KMS-11 (cell line): Measurements from ENCODE around the gene GPC2.
A peak's percentile ranks its signal among the peaks of the same experiment; 100 is the strongest.
"Not testable (repeated sequence)": the region's sequence is repeated elsewhere in the genome, so short reads cannot be mapped to it uniquely, and the experiment has no call there.

Experiments used
- H2AFZ ChIP-seq: fragments of 200-600 bp; sonication (generic); 2 replicates; pipeline ENCODE4 v1.6.1; 2016; ENCODE audit warnings: antibody characterized with exemption, mixed run types, low read depth
- H3K27ac ChIP-seq: fragments of 200-600 bp; sonication (generic); 2 replicates; pipeline ENCODE4 v1.6.1; 2016; ENCODE audit warnings: mild to moderate bottlenecking, mixed run types
- H3K27me3 ChIP-seq: fragments of 200-600 bp; sonication (generic); 2 replicates; pipeline ENCODE4 v1.6.1; 2017; ENCODE audit warnings: mild to moderate bottlenecking, low read depth, mixed run types, moderate library complexity; ENCODE audit not compliant: insufficient read depth
- H3K36me3 ChIP-seq: fragments of 200-600 bp; sonication (generic); 2 replicates; pipeline ENCODE4 v1.6.1; 2017; ENCODE audit warnings: mild to moderate bottlenecking, mixed run types; ENCODE audit not compliant: insufficient read depth
- H3K4me1 ChIP-seq: fragments of 200-600 bp; sonication (generic); 2 replicates; pipeline ENCODE4 v1.6.1; 2016; ENCODE audit warnings: mild to moderate bottlenecking, low read depth, mixed run types; ENCODE audit not compliant: poor library complexity, severe bottlenecking
- H3K4me2 ChIP-seq: fragments of 200-600 bp; sonication (generic); 2 replicates; pipeline ENCODE4 v1.7.0; 2016; ENCODE audit warnings: mild to moderate bottlenecking, mixed run types
- H3K4me3 ChIP-seq: fragments of 200-600 bp; sonication (generic); IDR thresholded peaks from 2 replicates; pipeline ENCODE4 v1.6.1; 2017; ENCODE audit warnings: low read depth, low read length, mixed read lengths; ENCODE audit not compliant: insufficient read depth
- H3K79me2 ChIP-seq: fragments of 200-600 bp; sonication (generic); 2 replicates; pipeline ENCODE4 v1.6.1; 2016; ENCODE audit warnings: low read depth, mixed run types; ENCODE audit not compliant: insufficient read depth
- H3K9ac ChIP-seq: fragments of 200-600 bp; sonication (generic); 2 replicates; pipeline ENCODE4 v1.6.1; 2016; ENCODE audit warnings: mild to moderate bottlenecking, mixed run types
- H4K20me1 ChIP-seq: fragments of 200-600 bp; sonication (generic); 2 replicates; pipeline ENCODE4 v1.6.1; 2016; ENCODE audit warnings: mild to moderate bottlenecking, mixed run types; ENCODE audit not compliant: insufficient read depth
- TF ChIP-seq, protein P1 (sequence below): fragments of 200-600 bp; sonication (generic); conservative IDR thresholded peaks from 2 replicates; pipeline ENCODE4 v1.6.1; 2017; ENCODE audit warnings: low read depth, mild to moderate bottlenecking, antibody characterized with exemption, low read length, moderate library complexity, mixed read lengths

The GPC2 gene

GRCh38 chr7:100219271-100219737 is 42.1 kb upstream of the GPC2 start:
- Histone ChIP-seq H3K27ac (no peak overlapping the region), H3K9ac (no peak overlapping the region), H3K27me3 (peaks cover 13% of the 10 kb centered on the region; the same call in 1 of the 2 replicates), H3K4me2 (no peak overlapping the region), H2AFZ (no peak overlapping the region), H3K4me3 (no peak overlapping the region), H3K79me2 (no peaks in the 10 kb centered on the region), H3K4me1 (peaks cover 47% of the 10 kb centered on the region), H4K20me1 (no peaks in the 10 kb centered on the region; the same call in 1 of the 2 replicates), H3K36me3 (no peaks in the 10 kb centered on the region)
- TF ChIP-seq, protein P1, sequence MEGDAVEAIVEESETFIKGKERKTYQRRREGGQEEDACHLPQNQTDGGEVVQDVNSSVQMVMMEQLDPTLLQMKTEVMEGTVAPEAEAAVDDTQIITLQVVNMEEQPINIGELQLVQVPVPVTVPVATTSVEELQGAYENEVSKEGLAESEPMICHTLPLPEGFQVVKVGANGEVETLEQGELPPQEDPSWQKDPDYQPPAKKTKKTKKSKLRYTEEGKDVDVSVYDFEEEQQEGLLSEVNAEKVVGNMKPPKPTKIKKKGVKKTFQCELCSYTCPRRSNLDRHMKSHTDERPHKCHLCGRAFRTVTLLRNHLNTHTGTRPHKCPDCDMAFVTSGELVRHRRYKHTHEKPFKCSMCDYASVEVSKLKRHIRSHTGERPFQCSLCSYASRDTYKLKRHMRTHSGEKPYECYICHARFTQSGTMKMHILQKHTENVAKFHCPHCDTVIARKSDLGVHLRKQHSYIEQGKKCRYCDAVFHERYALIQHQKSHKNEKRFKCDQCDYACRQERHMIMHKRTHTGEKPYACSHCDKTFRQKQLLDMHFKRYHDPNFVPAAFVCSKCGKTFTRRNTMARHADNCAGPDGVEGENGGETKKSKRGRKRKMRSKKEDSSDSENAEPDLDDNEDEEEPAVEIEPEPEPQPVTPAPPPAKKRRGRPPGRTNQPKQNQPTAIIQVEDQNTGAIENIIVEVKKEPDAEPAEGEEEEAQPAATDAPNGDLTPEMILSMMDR = no peak

- not testable (repeated sequence) for H3K4me2 ChIP-seq, H3K79me2 ChIP-seq, H3K36me3 ChIP-seq, H3K4me3 ChIP-seq, H4K20me1 ChIP-seq, H3K9ac ChIP-seq, H3K27ac ChIP-seq, H2AFZ ChIP-seq
- H3K27me3 ChIP-seq = peaks cover 22% of the 10 kb centered on the region; the same call in 1 of the 2 replicates
- peaks cover 47% of the 10 kb centered on the region for H3K4me1 ChIP-seq
- TF ChIP-seq, protein P1 = peak; percentile 13; the same call in 1 of the 2 replicates
Observed at GRCh38 chr7:100217934-100218333, 40.8 kb upstream of the GPC2 start.

- Histone ChIP-seq H3K9ac (no peak overlapping the region), H3K4me2 (no peak overlapping the region), H3K27ac (no peak overlapping the region), H3K36me3 (no peaks in the 10 kb centered on the region), H2AFZ (no peak overlapping the region), H3K27me3 (peaks cover 41% of the 10 kb centered on the region), H3K4me1 (peaks cover 29% of the 10 kb centered on the region), H4K20me1 (no peaks in the 10 kb centered on the region; the same call in 1 of the 2 replicates), H3K4me3 (no peak overlapping the region), H3K79me2 (no peaks in the 10 kb centered on the region)
- TF ChIP-seq, protein P1 = no peak
Observed at GRCh38 chr7:100215895-100216294, 38.7 kb upstream of the GPC2 start.

DNA sequence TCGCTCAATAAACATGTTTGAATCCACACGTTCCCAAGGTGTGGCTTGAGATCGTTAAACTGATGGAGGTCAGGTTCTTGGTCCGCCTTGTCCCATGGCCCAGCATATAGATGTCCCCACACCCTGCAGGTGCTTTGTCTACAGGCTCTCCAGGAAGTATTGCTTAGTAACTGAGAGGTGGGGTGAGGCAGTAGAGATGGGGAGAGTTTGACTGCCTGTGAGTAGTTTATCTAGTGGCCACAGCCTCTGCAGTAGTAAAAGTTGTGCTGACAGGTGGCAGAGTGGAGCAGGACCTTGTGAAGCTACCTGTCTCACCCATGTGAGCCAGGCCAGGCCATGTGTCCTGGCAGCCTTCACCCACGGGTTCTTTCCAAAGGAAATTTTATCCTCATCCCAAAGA is 37.2 kb upstream of the GPC2 start:
- not testable (repeated sequence) for H3K9ac ChIP-seq, H3K27ac ChIP-seq, H3K36me3 ChIP-seq, H3K79me2 ChIP-seq, H3K4me2 ChIP-seq, H4K20me1 ChIP-seq, H3K4me3 ChIP-seq, H2AFZ ChIP-seq
- H3K4me1 ChIP-seq = peaks cover 23% of the 10 kb centered on the region
- peaks cover 56% of the 10 kb centered on the region for H3K27me3 ChIP-seq

- TF ChIP-seq, protein P1 = no peak
- no peak overlapping the region for H3K4me2 ChIP-seq
- H3K27ac ChIP-seq = no peak overlapping the region
- H3K27me3 ChIP-seq = peaks cover 59% of the 10 kb centered on the region
- no peak overlapping the region for H3K9ac ChIP-seq
- no peaks in the 10 kb centered on the region for H3K79me2 ChIP-seq
- no peaks in the 10 kb centered on the region; the same call in 1 of the 2 replicates for H4K20me1 ChIP-seq
- H3K36me3 ChIP-seq = no peaks in the 10 kb centered on the region
- no peak overlapping the region for H2AFZ ChIP-seq
- H3K4me1 ChIP-seq = peaks cover 26% of the 10 kb centered on the region
- no peak overlapping the region for H3K4me3 ChIP-seq
Observed at GRCh38 chr7:100213672-100214071, 36.5 kb upstream of the GPC2 start.
